Activated CD8-positive, alpha-beta T cell treated with anti-CD3 and anti-CD28 coated beads for 36 hours (primary cell): ENCODE measurements around the gene CD244. TPM values are rescaled to one million over a fixed set of nuclear protein-coding genes. Genes with fewer than 3 reads are reported as not detected.

Experiments used
- ATAC-seq: fragments of 200-7000 bp; cut with Tn5 transposase; one replicate; pipeline ENCODE4 v1.10.0; 2021; ENCODE audit warnings: mild to moderate bottlenecking, moderate library complexity
- CTCF ChIA-PET: fragments of 350-600 bp; sonication (Branson Sonifier 250); formaldehyde crosslinking; loops from one replicate; lab custom pipeline; 2021; ENCODE audit warnings: antibody characterized with exemption; lab: Charles Lee
- POLR2A ChIA-PET: fragments of 350-600 bp; sonication (Branson Sonifier 250); formaldehyde crosslinking; loops from one replicate; lab custom pipeline; 2021; ENCODE audit warnings: antibody characterized with exemption; lab: Charles Lee
- DNase-seq: peaks from one replicate; pipeline ENCODE4 v3.0.0-alpha.2; 2020
- H3K27ac Mint-ChIP-seq: one replicate; pipeline ENCODE4 v1.8.0; 2021; ENCODE audit warnings: mild to moderate bottlenecking, mixed read lengths
- H3K27me3 Mint-ChIP-seq: one replicate; pipeline ENCODE4 v1.8.0; 2021; ENCODE audit warnings: mixed read lengths
- H3K36me3 Mint-ChIP-seq: one replicate; pipeline ENCODE4 v1.8.0; 2021; ENCODE audit warnings: low read depth, mixed read lengths
- H3K4me1 Mint-ChIP-seq: one replicate; pipeline ENCODE4 v1.8.0; 2021; ENCODE audit warnings: low read depth, mixed read lengths
- H3K4me3 Mint-ChIP-seq: one replicate; pipeline ENCODE4 v1.8.0; 2021; ENCODE audit warnings: mild to moderate bottlenecking, moderate library complexity, mixed read lengths
- H3K9me3 Mint-ChIP-seq: one replicate; pipeline ENCODE4 v1.8.0; 2021; ENCODE audit warnings: mixed read lengths
- intact Hi-C: fragments of 100-400 bp; cut with micrococcal nuclease; formaldehyde crosslinking; loops from one replicate; pipeline ENCODE4 v1.10.0; 2022
- total RNA-seq, 2 experiments: library from RNA; stranded (reverse); gene quantifications; one replicate each; pipeline ENCODE4 v1.2.3, GENCODE V29; 2021
- TF ChIP-seq, protein P1 (sequence below): fragments of 200-600 bp; IDR thresholded peaks from one replicate; pipeline ENCODE4 v1.8.0; 2022; ENCODE audit warnings: antibody characterized with exemption, mild to moderate bottlenecking

Gene CD244
- total RNA-seq, 2 experiments from 2014 or later, result 1.4 to 1.8 TPM

- DNase-seq (no peak), ATAC-seq (peak; percentile 87)
- H3K27ac Mint-ChIP-seq, result peak overlapping the region; percentile 78
- ChIA-PET CTCF (interaction anchor here (0.9 to 9.1 kb wide), 4 partner anchors 10 to 35 kb away, joined by 3 to 76 read pairs (median 4); no protein-coding TSS in a partner anchor), POLR2A (no interaction called here)
- H3K27me3 Mint-ChIP-seq, result no peaks in the 10 kb centered on the region
- intact Hi-C loops, result loop anchor here (5.0 kb wide), 1 partner anchor 36 kb away; no protein-coding TSS in a partner anchor
- no peaks in the 10 kb centered on the region for H3K9me3 Mint-ChIP-seq
- TF ChIP-seq, protein P1, sequence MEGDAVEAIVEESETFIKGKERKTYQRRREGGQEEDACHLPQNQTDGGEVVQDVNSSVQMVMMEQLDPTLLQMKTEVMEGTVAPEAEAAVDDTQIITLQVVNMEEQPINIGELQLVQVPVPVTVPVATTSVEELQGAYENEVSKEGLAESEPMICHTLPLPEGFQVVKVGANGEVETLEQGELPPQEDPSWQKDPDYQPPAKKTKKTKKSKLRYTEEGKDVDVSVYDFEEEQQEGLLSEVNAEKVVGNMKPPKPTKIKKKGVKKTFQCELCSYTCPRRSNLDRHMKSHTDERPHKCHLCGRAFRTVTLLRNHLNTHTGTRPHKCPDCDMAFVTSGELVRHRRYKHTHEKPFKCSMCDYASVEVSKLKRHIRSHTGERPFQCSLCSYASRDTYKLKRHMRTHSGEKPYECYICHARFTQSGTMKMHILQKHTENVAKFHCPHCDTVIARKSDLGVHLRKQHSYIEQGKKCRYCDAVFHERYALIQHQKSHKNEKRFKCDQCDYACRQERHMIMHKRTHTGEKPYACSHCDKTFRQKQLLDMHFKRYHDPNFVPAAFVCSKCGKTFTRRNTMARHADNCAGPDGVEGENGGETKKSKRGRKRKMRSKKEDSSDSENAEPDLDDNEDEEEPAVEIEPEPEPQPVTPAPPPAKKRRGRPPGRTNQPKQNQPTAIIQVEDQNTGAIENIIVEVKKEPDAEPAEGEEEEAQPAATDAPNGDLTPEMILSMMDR, result no peak
- peaks cover 42% of the 10 kb centered on the region for H3K36me3 Mint-ChIP-seq
- H3K4me1 Mint-ChIP-seq, result peaks cover 54% of the 10 kb centered on the region
- H3K4me3 Mint-ChIP-seq, result no peak overlapping the region
Measured at GRCh38 chr1:160813215-160813614, 49.5 kb downstream of the CD244 start.

- Mint-ChIP-seq H3K9me3 (peaks cover 12% of the 10 kb centered on the region), H3K4me1 (peaks cover 71% of the 10 kb centered on the region), H3K27ac (peak overlapping the region; percentile 21), H3K27me3 (no peaks in the 10 kb centered on the region), H3K4me3 (no peak overlapping the region), H3K36me3 (peaks cover 51% of the 10 kb centered on the region)
- intact Hi-C loops, result loop anchor here (5.0 kb wide), 1 partner anchor 34 kb away; no protein-coding TSS in a partner anchor
- no peak for ATAC-seq
- TF ChIP-seq, protein P1, result no peak
- CTCF ChIA-PET, result interaction anchor here (0.7 to 9.1 kb wide), 11 partner anchors 9 to 179 kb away, joined by 3 to 76 read pairs (median 4); partner anchors contain the start of gene ITLN2
- DNase-seq, result no peak
- POLR2A ChIA-PET, result interaction anchor here (0.6 to 1.5 kb wide), 5 partner anchors 11 to 143 kb away, joined by 3 to 4 read pairs (median 4); partner anchors contain the start of gene LY9
Measured at GRCh38 chr1:160811147-160811546, 51.5 kb downstream of the CD244 start.

GRCh38 chr1:160810486-160810885 lies 52.2 kb downstream of the CD244 start:
- ChIA-PET POLR2A (interaction anchor here (1.4 kb wide), 1 partner anchor 26 kb away, joined by 4 read pairs; no protein-coding TSS in a partner anchor), CTCF (interaction anchor here (1.4 to 9.1 kb wide), 2 partner anchors 32 to 141 kb away, joined by 4 to 76 read pairs; no protein-coding TSS in a partner anchor)
- no peak for ATAC-seq
- TF ChIP-seq, protein P1, result no peak
- H3K36me3 Mint-ChIP-seq, result peaks cover 54% of the 10 kb centered on the region
- no peaks in the 10 kb centered on the region for H3K27me3 Mint-ChIP-seq
- H3K9me3 Mint-ChIP-seq, result peaks cover 14% of the 10 kb centered on the region
- intact Hi-C loops, result loop anchor here (5.0 kb wide), 1 partner anchor 33 kb away; no protein-coding TSS in a partner anchor
- H3K4me1 Mint-ChIP-seq, result peaks cover 77% of the 10 kb centered on the region
- H3K4me3 Mint-ChIP-seq, result no peak overlapping the region
- no peak for DNase-seq
- H3K27ac Mint-ChIP-seq, result no peak overlapping the region

DNA sequence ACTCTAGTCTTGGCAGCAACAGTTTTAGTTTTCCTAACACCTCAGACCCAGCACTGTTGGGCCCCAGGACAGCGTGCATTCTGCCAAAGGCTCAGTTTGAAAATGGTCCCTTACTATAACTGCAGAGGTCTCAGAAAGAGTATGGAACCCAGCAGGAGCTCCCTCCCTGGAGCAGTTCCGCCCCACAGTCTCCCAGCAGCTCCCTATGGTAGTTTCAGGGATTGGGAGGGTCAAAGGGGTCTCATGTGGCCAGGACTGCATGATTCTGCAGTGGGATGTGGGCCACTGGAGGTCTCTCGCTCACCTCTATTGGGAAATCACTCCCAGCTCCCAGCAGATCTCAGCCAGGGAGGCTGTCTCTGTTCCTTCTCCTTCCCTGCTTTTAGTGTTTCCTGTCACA lies 54.4 kb downstream of the CD244 start:
- Mint-ChIP-seq H3K4me3 (no peak overlapping the region), H3K9me3 (peaks cover 20% of the 10 kb centered on the region), H3K27ac (no peak overlapping the region), H3K36me3 (peaks cover 62% of the 10 kb centered on the region), H3K4me1 (peaks cover 88% of the 10 kb centered on the region), H3K27me3 (no peaks in the 10 kb centered on the region)
- intact Hi-C loops, result no loop called here
- ATAC-seq, result no peak
- no peak for DNase-seq
- ChIA-PET CTCF (interaction anchor here (0.7 to 4.2 kb wide), 7 partner anchors 13 to 35 kb away, joined by 3 to 19 read pairs (median 3); no protein-coding TSS in a partner anchor), POLR2A (interaction anchor here (1.0 to 2.1 kb wide), 4 partner anchors 10 to 35 kb away, joined by 5 to 6 read pairs (median 5); partner anchors contain the start of gene LY9)
- TF ChIP-seq, protein P1, result no peak

DNA sequence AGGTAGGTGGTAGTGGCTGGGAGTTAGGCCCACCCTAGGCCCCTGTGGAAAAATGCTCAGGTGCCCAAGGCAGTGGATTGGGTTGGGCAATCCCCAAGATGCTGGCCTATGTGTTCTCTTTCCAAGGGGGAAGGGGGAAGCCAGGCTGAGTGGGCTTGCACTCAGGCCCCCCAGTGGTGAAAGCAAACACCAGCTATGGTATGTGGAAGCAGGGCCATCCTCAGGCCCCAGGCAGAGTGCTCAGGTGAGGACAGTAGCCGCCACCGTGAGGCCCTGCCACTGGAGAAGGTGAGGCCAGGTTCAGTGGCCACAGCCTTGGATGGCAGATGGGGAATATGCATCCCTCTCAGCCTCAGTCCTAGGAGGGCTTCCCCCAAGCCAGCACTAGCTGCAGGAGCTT lies 54.9 kb downstream of the CD244 start:
- ChIA-PET CTCF (interaction anchor here (0.7 to 4.2 kb wide), 8 partner anchors 13 to 35 kb away, joined by 3 to 19 read pairs (median 4); no protein-coding TSS in a partner anchor), POLR2A (interaction anchor here (1.0 to 2.1 kb wide), 6 partner anchors 9 to 35 kb away, joined by 3 to 6 read pairs (median 5); partner anchors contain the start of gene LY9)
- Mint-ChIP-seq H3K36me3 (peaks cover 65% of the 10 kb centered on the region), H3K27me3 (no peaks in the 10 kb centered on the region), H3K9me3 (peaks cover 20% of the 10 kb centered on the region), H3K27ac (no peak overlapping the region), H3K4me3 (no peak overlapping the region), H3K4me1 (peaks cover 87% of the 10 kb centered on the region)
- no peak for ATAC-seq
- intact Hi-C loops, result no loop called here
- TF ChIP-seq, protein P1, result no peak
- no peak for DNase-seq
